A673 (cell line): ENCODE measurements around the gene HDAC7. TPM values are rescaled to one million over a fixed set of nuclear protein-coding genes. Genes with fewer than 3 reads are reported as not detected.

Experiments
- BruUV-seq: library from RNA; stranded (reverse); fragments of 400-500 nt; replicated peaks from 2 replicates; lab custom pipeline; 2021; lab: Mats Ljungman, UMichigan
- CTCF ChIA-PET: fragments of 300-600 bp; sonication (Branson Sonifier 250); formaldehyde crosslinking; loops from one replicate; lab custom pipeline; 2022; ENCODE audit warnings: antibody characterized with exemption; lab: Charles Lee
- POLR2A ChIA-PET: fragments of 300-600 bp; sonication (Branson Sonifier 250); formaldehyde crosslinking; loops from one replicate; lab custom pipeline; 2022; ENCODE audit warnings: antibody characterized with exemption; ENCODE audit not compliant: low non-redundant PET; lab: Charles Lee
- DNase-seq: peaks from one replicate; pipeline ENCODE4 v3.0.0-alpha.2; 2015; ENCODE audit warnings: low spot score
- H3K27ac ChIP-seq: fragments of 200-600 bp; sonication (generic); 2 replicates; pipeline ENCODE4 v1.5.1; 2016; ENCODE audit warnings: mixed run types, low read depth, mild to moderate bottlenecking, mixed read lengths, antibody characterized with exemption, low read length; ENCODE audit not compliant: poor library complexity, severe bottlenecking
- H3K27me3 ChIP-seq: fragments of 200-600 bp; sonication (generic); replicated peaks from 2 replicates; pipeline ENCODE4 v1.6.1; 2017; ENCODE audit warnings: mixed run types, low read depth, mild to moderate bottlenecking, mixed read lengths, antibody characterized with exemption, low read length; ENCODE audit not compliant: insufficient read depth, poor library complexity
- H3K36me3 ChIP-seq: fragments of 200-600 bp; sonication (generic); 2 replicates; pipeline ENCODE4 v1.6.1; 2016; ENCODE audit warnings: mixed run types, mild to moderate bottlenecking, mixed read lengths, antibody characterized with exemption, low read length; ENCODE audit not compliant: insufficient read depth, poor library complexity, severe bottlenecking
- H3K4me1 ChIP-seq: fragments of 200-600 bp; sonication (generic); 2 replicates; pipeline ENCODE4 v1.6.1; 2017; ENCODE audit warnings: mixed run types, mild to moderate bottlenecking, mixed read lengths, antibody characterized with exemption, low read length; ENCODE audit not compliant: insufficient read depth, poor library complexity, severe bottlenecking
- H3K4me3 ChIP-seq: fragments of 200-600 bp; sonication (generic); 2 replicates; pipeline ENCODE4 v1.5.1; 2016; ENCODE audit warnings: low read depth, mixed run types, mild to moderate bottlenecking, mixed read lengths, low read length; ENCODE audit not compliant: poor library complexity, severe bottlenecking
- H3K9me3 ChIP-seq: fragments of 200-600 bp; sonication (generic); 2 replicates; pipeline ENCODE4 v1.6.1; 2016; ENCODE audit warnings: mixed run types, low read depth, mild to moderate bottlenecking, mixed read lengths, antibody characterized with exemption, low read length; ENCODE audit not compliant: poor library complexity, severe bottlenecking
- EZH2 ChIP-seq: fragments of 200-600 bp; sonication (generic); IDR thresholded peaks from 2 replicates; pipeline ENCODE4 v1.6.1; 2017; ENCODE audit warnings: borderline replicate concordance, low read depth, mild to moderate bottlenecking, mixed read lengths, antibody characterized with exemption, low read length; ENCODE audit not compliant: poor library complexity, severe bottlenecking
- intact Hi-C: fragments of 100-400 bp; cut with micrococcal nuclease; formaldehyde crosslinking; loops from one replicate; pipeline ENCODE4 v1.10.0; 2022; ENCODE audit not compliant: unreplicated experiment
- total RNA-seq: library from RNA; stranded (reverse); gene quantifications from 2 replicates; pipeline ENCODE4 v1.2.3, GENCODE V29; 2021
- TF ChIP-seq, protein P1 (sequence below): fragments of 300-800, 200-600 bp; sonication (generic); conservative IDR thresholded peaks from 2 replicates; pipeline ENCODE4 v1.5.1; 2017; ENCODE audit warnings: low read depth, mild to moderate bottlenecking, antibody characterized with exemption, low read length, moderate library complexity, mixed read lengths

The HDAC7 gene
- total RNA-seq, 1 experiment from 2014 or later: 58.9 TPM

DNA sequence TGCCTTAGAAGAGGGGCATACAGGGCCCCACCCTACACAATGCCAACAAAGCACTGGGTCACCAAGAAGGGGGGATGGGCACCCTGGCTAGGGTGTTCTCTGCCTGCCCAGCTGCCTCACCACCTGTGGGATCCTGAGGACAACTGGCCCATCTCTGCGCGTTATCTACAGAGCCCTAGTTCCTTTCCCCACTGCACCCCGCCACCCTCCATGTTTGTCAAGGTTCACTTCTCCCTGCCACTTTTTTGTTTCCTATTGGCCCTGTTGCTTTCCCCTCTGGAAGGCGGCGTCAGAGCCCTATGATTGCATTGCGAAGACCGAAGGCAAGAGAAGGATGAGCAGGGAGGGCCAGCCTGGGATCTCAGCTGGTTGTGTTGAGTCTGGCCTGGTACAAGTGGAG, 45.0 kb downstream of the HDAC7 start:
- Histone ChIP-seq H3K9me3 (no peaks in the 10 kb centered on the region), H3K4me3 (peak overlapping the region; percentile 88), H3K4me1 (peaks cover 51% of the 10 kb centered on the region), H3K27me3 (no peaks in the 10 kb centered on the region), H3K36me3 (no peaks in the 10 kb centered on the region), H3K27ac (peak overlapping the region; percentile 74)
- no peak for DNase-seq
- no TSS peak for BruUV-seq
- intact Hi-C loops: loop anchor here (5.0 kb wide), 2 partner anchors 32 to 122 kb away; no protein-coding TSS in a partner anchor
- CTCF ChIA-PET: no interaction called here
- POLR2A ChIA-PET: no interaction called here
- TF ChIP-seq, protein P1, sequence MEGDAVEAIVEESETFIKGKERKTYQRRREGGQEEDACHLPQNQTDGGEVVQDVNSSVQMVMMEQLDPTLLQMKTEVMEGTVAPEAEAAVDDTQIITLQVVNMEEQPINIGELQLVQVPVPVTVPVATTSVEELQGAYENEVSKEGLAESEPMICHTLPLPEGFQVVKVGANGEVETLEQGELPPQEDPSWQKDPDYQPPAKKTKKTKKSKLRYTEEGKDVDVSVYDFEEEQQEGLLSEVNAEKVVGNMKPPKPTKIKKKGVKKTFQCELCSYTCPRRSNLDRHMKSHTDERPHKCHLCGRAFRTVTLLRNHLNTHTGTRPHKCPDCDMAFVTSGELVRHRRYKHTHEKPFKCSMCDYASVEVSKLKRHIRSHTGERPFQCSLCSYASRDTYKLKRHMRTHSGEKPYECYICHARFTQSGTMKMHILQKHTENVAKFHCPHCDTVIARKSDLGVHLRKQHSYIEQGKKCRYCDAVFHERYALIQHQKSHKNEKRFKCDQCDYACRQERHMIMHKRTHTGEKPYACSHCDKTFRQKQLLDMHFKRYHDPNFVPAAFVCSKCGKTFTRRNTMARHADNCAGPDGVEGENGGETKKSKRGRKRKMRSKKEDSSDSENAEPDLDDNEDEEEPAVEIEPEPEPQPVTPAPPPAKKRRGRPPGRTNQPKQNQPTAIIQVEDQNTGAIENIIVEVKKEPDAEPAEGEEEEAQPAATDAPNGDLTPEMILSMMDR: no peak
- no peak for TF ChIP-seq EZH2

DNA sequence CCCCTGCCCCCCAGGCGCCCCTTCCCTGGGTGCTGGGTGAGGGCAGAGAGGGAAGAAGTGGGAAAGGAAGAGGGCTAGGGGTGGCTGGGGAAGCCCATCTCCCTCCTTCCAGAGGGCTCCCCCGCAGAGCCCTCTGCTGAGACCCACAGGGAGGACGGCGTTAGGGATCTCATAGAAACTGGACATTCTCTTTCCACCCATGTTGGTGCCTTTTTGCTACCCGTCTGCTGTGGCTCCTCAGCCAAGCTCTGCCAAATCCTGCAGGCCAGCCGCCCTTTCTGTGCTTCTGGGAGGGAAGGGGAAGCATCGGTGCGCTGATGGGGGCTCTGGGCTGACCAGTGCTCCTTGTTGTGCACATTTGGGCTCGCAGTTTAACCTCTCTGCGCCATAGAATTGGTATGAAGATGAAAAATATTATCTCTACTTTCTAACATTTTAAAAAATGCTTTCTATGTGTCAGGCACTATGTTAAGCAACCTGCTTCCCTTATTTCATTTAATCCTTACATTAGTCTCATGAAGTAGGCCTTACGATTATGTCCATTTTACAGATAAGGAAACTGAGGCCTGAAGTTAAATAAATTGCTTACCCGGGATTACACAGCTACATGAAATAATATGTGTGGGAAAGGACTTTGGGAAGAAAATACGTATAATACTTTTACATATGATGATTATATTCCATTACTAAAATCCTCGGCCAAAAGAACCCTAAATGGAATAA, 45.7 kb downstream of the HDAC7 start:
- TF ChIP-seq, protein P1: peak; percentile 7; the same call in 1 of the 2 replicates
- TF ChIP-seq EZH2: no peak
- POLR2A ChIA-PET: no interaction called here
- Histone ChIP-seq H3K27me3 (no peaks in the 10 kb centered on the region), H3K4me3 (peak overlapping the region; percentile 88), H3K4me1 (peaks cover 57% of the 10 kb centered on the region), H3K27ac (peak overlapping the region; percentile 77), H3K36me3 (no peaks in the 10 kb centered on the region), H3K9me3 (no peaks in the 10 kb centered on the region)
- DNase-seq: no peak
- CTCF ChIA-PET: interaction anchor here (2.4 kb wide), 1 partner anchor 64 kb away, joined by 10 read pairs; no protein-coding TSS in a partner anchor
- intact Hi-C loops: no loop called here
- TSS peak; percentile 76 for BruUV-seq

DNA sequence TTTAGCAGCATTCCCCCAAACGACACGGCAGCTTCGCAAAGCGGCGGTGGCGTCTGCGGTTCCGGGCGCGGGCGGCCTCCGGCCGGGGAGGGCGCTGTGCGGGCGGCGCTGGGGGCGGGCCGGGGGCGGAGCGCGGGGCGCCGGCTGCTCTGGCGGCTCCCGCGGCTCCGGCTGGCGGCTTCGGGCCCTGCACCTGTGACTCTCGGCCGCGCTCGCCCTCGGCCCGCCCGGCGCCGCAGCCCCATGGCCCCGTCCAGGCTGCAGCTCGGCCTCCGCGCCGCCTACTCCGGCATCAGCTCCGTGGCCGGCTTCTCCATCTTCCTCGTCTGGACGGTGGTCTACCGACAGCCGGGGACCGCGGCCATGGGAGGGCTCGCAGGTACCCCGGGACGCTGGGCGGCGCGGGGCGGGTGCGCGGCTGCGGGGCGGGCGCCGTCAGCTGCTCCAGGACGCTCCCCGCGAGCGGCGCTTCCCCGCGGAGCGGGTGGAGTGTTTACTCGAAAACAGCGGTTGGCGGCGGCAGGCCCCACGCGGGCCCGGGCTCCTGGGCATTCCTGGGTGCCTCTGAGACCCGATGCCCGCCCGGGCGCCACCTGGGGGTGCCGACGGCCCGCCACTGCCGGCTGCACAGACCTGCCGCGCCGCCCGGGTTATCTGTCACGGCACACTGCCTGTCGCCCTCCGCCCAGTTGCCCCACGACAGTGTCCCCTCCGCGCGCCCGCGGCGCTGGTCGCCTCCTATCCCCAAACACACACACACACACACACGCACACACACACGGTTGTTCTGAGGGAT, 46.4 kb downstream of the HDAC7 start, which contains the start of gene SLC48A1:
TSS of gene SLC48A1 (plus strand) at position 177 of the 796 bp plus-strand sequence. CDS start at position 244, 67 bp downstream.
- CTCF ChIA-PET: interaction anchor here (0.6 to 2.4 kb wide), 4 partner anchors 16 to 65 kb away, joined by 4 to 10 read pairs (median 4); no protein-coding TSS in a partner anchor
- Histone ChIP-seq H3K4me1 (peaks cover 63% of the 10 kb centered on the region), H3K9me3 (no peaks in the 10 kb centered on the region), H3K4me3 (peak within 1 kb of the TSS; percentile 88), H3K36me3 (no peaks in the 10 kb centered on the region), H3K27ac (peak within 1 kb of the TSS; percentile 77), H3K27me3 (no peaks in the 10 kb centered on the region)
- TF ChIP-seq EZH2: no peak
- TF ChIP-seq, protein P1: peak; percentile 46; the same call in 1 of the 2 replicates
- POLR2A ChIA-PET: interaction anchor here (0.6 kb wide), 1 partner anchor 18 kb away, joined by 3 read pairs; no protein-coding TSS in a partner anchor
- intact Hi-C loops: no loop called here
- DNase-seq: peak; percentile 81
- BruUV-seq: no TSS peak
